Right cardiac atrium (tissue), 5 donors: ENCODE measurements around the gene TMEM106A. TPM values are rescaled to one million over a fixed set of nuclear protein-coding genes. Genes with fewer than 3 reads are reported as not detected.
"Not testable (repeated sequence)": the region's sequence is repeated elsewhere in the genome, so short reads cannot be mapped to it uniquely, and the experiment has no call there.

Source experiments
- ATAC-seq, 2 donors: fragments of 200-7000 bp; cut with Tn5 transposase; one replicate each; pipeline versions ENCODE4 v1.8.0 to v1.9.1; 2020; ENCODE audit warnings: moderate library complexity in 2 of 2, mild to moderate bottlenecking in 1 of 2
- DNase-seq, 3 donors: peaks; one replicate each; pipeline ENCODE4 v3.0.0-alpha.2; 2020
- H3K27ac ChIP-seq: one replicate; pipeline ENCODE4 v1.5.1; 2013; ENCODE audit warnings: mild to moderate bottlenecking, low read length, control low read depth, moderate library complexity
- H3K27me3 ChIP-seq: one replicate; pipeline ENCODE4 v1.6.1; 2013; ENCODE audit not compliant: control insufficient read depth, insufficient read depth
- H3K4me1 ChIP-seq: one replicate; pipeline ENCODE4 v1.6.1; 2013; ENCODE audit warnings: low read length; ENCODE audit not compliant: control insufficient read depth, insufficient read depth
- H3K4me3 ChIP-seq: one replicate; pipeline ENCODE4 v1.5.1; 2013; ENCODE audit warnings: low read length, control low read depth
- H3K9me3 ChIP-seq: one replicate; pipeline ENCODE4 v1.6.1; 2013; ENCODE audit warnings: low read length; ENCODE audit not compliant: control insufficient read depth
- WGBS: extraction: QIAGEN DNeasy Blood & Tissue Kit; methylation state at CpG from one replicate; pipeline ENCODE4 v1.1.7; 2013; 5-methylcytosine and 5-hydroxymethylcytosine counted together
- intact Hi-C, 4 donors: fragments of 100-400 bp; cut with DNase I; formaldehyde crosslinking; loops; one replicate each; pipeline versions ENCODE4 v1.11.0 to v1.14.0; 2022 to 2023
- polyA plus RNA-seq: library from polyadenylated mRNA; stranded (reverse); fragments of 200-250 nt; gene quantifications from one replicate; pipeline ENCODE4 v1.2.3, GENCODE V29; 2013
- total RNA-seq, 4 donors: library from RNA; stranded (reverse); fragmentation: NEBNext Ultra II Directional; extraction: Animal tissue kit (Norgen Biotek cat#: 25700); gene quantifications; one replicate each; pipeline ENCODE4 v1.2.1, GENCODE V29; 2021
- donor health status: healthy with polysubstance abuse.
- donor health status: DM: no; HTN: yes; CAD: no.
- donor health status: DM: no; HTN: no; CAD: no.
- donor health status: DM: no; HTN: yes; CAD: no; lungs with severe emphysema.
- donor health status: DM: yes; HTN: yes; CAD: no.

The TMEM106A gene
- total and polyA plus RNA-seq, 5 donors, result 2.8 to 8.7 (median 6.4) TPM

DNA sequence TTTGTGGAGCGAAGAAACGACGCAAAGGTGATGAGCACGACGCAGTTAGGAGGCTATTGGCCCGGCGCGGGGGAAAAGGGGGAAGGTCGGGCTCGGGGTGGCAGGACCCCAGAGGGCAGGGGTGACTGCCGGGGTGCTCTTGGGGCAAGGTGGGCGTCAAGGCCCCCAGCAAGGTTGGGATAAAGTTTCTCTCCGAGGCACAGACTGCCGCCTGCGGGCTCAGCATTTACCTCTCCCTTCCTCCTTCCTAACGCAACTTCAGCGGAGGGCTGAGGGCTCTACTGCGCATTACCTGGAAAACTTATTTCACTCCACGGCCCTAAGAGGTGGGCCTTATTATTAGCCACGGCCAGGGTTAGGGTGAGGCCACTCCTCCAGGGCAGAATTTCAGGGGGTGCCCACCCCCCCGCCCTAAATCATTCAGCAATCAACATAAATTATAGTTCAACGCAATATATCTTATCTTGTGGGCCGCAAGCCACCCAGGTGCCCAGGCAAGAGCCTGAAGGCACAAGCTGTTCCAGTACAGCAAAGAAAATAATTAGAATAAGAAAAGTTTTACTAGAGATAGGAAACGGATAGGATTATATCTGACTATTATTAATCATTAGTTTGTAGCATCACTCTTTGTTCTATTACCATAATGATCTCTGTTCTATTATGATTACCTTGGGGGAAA lies 20.5 kb downstream of the TMEM106A start:
- H3K27me3 ChIP-seq, H3K4me3 ChIP-seq, ATAC-seq, H3K9me3 ChIP-seq, H3K4me1 ChIP-seq, intact Hi-C loops: not testable (repeated sequence)
- peak overlapping the region; percentile 18 for H3K27ac ChIP-seq
- 69% methylated on average over 16 of the region's 24 CpGs for WGBS
- DNase-seq, result peak; percentile 59 to 71 (median 69)

DNA sequence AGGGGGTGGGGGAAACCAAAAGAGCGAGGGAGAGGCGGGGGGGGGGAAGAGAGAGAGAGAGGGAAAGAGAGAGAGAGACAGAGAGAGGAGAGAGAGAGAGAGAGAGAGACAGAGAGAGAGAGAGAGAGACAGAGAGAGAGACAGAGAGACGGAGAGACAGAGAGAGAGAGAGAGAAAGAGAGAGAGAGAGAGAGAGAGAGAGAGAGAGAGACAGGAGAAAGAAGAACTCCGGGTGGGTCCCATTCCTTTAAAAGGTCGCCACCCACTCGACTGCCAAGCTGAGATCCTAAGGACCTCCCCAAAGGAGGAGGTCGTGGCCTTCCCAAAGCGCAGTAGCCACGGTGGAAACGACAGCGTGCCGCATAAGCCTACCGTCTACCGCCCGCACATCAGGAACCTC lies 21.6 kb downstream of the TMEM106A start:
- H3K27me3 ChIP-seq, ATAC-seq, DNase-seq, intact Hi-C loops, H3K4me1 ChIP-seq, H3K4me3 ChIP-seq, H3K27ac ChIP-seq, H3K9me3 ChIP-seq: not testable (repeated sequence)
- WGBS, result 0% methylated on average over 1 of the region's 15 CpGs

DNA sequence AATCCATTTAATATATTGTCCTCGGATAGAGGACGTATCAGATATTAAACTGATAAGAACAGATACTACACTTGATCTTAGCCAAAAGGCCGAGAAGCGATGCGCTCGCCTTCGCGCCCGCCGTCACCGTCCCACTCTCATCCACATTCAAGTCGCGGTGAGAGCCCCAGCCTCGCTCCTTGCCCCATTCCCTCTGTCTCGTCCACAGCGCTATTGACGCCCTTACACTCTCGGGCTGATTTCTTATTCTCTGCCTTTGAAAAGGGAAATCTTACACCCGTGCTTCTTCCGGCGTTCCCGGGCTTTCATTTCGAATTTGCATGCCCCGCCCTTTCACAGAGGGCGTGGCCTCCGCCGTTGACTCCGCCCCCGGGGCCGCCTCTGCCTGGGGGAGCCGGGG lies 22.2 kb downstream of the TMEM106A start, which contains the start of gene RNU2-1:
RNU2-1 (minus strand) TSS at position 101 of the 400 bp plus-strand sequence.
- H3K9me3 ChIP-seq, H3K4me3 ChIP-seq, H3K4me1 ChIP-seq, intact Hi-C loops, H3K27me3 ChIP-seq, H3K27ac ChIP-seq, ATAC-seq, DNase-seq: not testable (repeated sequence)
- no CpG with 5 or more reads among the region's 31 CpGs for WGBS

DNA sequence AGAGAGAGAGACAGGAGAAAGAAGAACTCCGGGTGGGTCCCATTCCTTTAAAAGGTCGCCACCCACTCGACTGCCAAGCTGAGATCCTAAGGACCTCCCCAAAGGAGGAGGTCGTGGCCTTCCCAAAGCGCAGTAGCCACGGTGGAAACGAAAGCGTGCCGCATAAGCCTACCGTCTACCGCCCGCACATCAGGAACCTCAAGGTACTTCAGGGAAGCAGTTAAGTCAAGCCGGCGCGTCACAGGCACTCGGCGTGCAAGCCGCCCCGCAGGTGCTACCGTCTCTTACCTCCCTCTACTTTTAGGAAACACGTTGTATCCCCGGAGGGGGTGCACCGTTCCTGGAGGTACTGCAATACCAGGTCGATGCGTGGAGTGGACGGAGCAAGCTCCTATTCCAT lies 27.9 kb downstream of the TMEM106A start:
- intact Hi-C loops, H3K4me3 ChIP-seq, H3K27me3 ChIP-seq, H3K4me1 ChIP-seq, H3K9me3 ChIP-seq, ATAC-seq, DNase-seq, H3K27ac ChIP-seq: not testable (repeated sequence)
- 0% methylated on average over 3 of the region's 26 CpGs for WGBS

DNA sequence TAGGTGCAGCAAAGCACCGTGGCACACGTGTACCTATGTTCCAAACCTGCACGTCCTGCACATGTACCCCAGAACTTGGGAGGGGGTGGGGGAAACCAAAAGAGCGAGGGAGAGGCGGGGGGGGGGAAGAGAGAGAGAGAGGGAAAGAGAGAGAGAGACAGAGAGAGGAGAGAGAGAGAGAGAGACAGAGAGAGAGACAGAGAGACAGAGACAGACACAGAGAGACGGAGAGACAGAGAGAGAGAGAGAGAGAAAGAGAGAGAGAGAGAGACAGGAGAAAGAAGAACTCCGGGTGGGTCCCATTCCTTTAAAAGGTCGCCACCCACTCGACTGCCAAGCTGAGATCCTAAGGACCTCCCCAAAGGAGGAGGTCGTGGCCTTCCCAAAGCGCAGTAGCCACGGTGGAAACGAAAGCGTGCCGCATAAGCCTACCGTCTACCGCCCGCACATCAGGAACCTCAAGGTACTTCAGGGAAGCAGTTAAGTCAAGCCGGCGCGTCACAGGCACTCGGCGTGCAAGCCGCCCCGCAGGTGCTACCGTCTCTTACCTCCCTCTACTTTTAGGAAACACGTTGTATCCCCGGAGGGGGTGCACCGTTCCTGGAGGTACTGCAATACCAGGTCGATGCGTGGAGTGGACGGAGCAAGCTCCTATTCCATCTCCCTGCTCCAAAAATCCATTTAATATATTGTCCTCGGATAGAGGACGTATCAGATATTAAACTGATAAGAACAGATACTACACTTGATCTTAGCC lies 29.1 kb downstream of the TMEM106A start:
- WGBS, result no CpG with 5 or more reads among the region's 34 CpGs
- H3K27me3 ChIP-seq, ATAC-seq, DNase-seq, H3K27ac ChIP-seq, H3K9me3 ChIP-seq, H3K4me3 ChIP-seq, intact Hi-C loops, H3K4me1 ChIP-seq: not testable (repeated sequence)

DNA sequence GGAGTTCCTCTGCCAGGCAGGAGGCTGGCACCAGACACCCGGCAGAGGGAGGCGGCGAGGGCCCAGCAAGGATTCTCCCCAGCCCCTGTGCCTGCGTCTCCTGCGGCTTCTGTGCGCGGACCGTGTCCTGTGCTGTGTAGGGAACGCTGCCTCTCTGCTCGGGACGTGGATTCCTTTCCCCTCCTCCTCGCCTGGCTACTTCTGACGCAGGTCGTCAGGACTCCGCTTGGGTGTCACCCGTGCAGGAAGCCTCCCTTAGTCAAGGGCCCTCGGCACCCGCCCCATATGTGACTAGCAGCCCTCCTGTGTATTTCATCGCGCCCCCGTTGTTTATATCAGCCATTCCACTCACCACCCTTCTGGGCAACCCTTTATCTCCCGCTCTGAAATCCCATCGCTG lies 34.8 kb downstream of the TMEM106A start:
- H3K27me3 ChIP-seq, DNase-seq, intact Hi-C loops, H3K27ac ChIP-seq, ATAC-seq, H3K9me3 ChIP-seq, H3K4me3 ChIP-seq, H3K4me1 ChIP-seq: not testable (repeated sequence)
- 7% methylated on average over 11 of the region's 23 CpGs for WGBS

Other genes starting within 250 kb of the TMEM106A start
- 10 to 100 TPM; 26.0 to 35.7 (median 30.6) TPM for gene AARSD1, start 247.4 kb upstream of the TMEM106A start, total RNA-seq
- 41.6 TPM for gene AARSD1, start 247.4 kb upstream of the TMEM106A start, polyA plus RNA-seq
- gene PTGES3L, start 231.8 kb upstream of the TMEM106A start, total RNA-seq, result 10 to 100 TPM; 31.3 to 44.4 (median 34.5) TPM
- gene PTGES3L, start 231.8 kb upstream of the TMEM106A start, polyA plus RNA-seq, result 60.3 TPM
- gene RUNDC1, start 231.3 kb upstream of the TMEM106A start, total RNA-seq, result 10 to 100 TPM in 3 of 4 donors, 1 to 10 TPM in 1; 9.8 to 14.4 (median 10.7) TPM
- 6.7 TPM for gene RUNDC1, start 231.3 kb upstream of the TMEM106A start, polyA plus RNA-seq
- gene RPL27, start 213.5 kb upstream of the TMEM106A start, total RNA-seq, result 100 to 1,000 TPM; 651 to 877 (median 735) TPM
- 2,068 TPM for gene RPL27, start 213.5 kb upstream of the TMEM106A start, polyA plus RNA-seq
- gene IFI35, start 205.1 kb upstream of the TMEM106A start, total RNA-seq, result 10 to 100 TPM; 15.1 to 20.3 (median 19.5) TPM
- gene IFI35, start 205.1 kb upstream of the TMEM106A start, polyA plus RNA-seq, result 19.1 TPM
- 100 to 1,000 TPM in 1 of 4 donors, 10 to 100 TPM in 3; 85.9 to 107 (median 93.7) TPM for gene VAT1, start 189.5 kb upstream of the TMEM106A start, total RNA-seq
- 71.6 TPM for gene VAT1, start 189.5 kb upstream of the TMEM106A start, polyA plus RNA-seq
- gene RND2, start 186.6 kb upstream of the TMEM106A start, total RNA-seq, result 1 to 10 TPM; 2.9 to 5.3 (median 4.2) TPM
- 3.2 TPM for gene RND2, start 186.6 kb upstream of the TMEM106A start, polyA plus RNA-seq
- gene BRCA1, start 86.5 kb upstream of the TMEM106A start, total RNA-seq, result 10 to 100 TPM in 1 of 4 donors, 1 to 10 TPM in 3; 4.3 to 10.9 (median 8.0) TPM
- 2.7 TPM for gene BRCA1, start 86.5 kb upstream of the TMEM106A start, polyA plus RNA-seq
- gene NBR1, start 40.7 kb upstream of the TMEM106A start, total RNA-seq, result 10 to 100 TPM; 83.7 to 98.2 (median 90.9) TPM
- 39.4 TPM for gene NBR1, start 40.7 kb upstream of the TMEM106A start, polyA plus RNA-seq
- not detected for gene CCDC200, start 16.7 kb downstream of the TMEM106A start, total RNA-seq
- gene CCDC200, start 16.7 kb downstream of the TMEM106A start, polyA plus RNA-seq, result 0.16 TPM
- 1,000 to 10,000 TPM; 4,539 to 8,032 (median 6,851) TPM for gene RNU2-1, start 22.1 kb downstream of the TMEM106A start, total RNA-seq
- gene RNU2-1, start 22.1 kb downstream of the TMEM106A start, polyA plus RNA-seq, result not detected
- gene ARL4D, start 187.1 kb downstream of the TMEM106A start, total RNA-seq, result 10 to 100 TPM; 10.8 to 24.5 (median 18.0) TPM
- 13.0 TPM for gene ARL4D, start 187.1 kb downstream of the TMEM106A start, polyA plus RNA-seq